PC-9 (cell line): ENCODE data around the gene SLC26A11.

Experiments used
- CTCF ChIP-seq: fragments of 200-600 bp; sonication (generic); conservative IDR thresholded peaks from 2 replicates; pipeline ENCODE4 v1.6.1; 2017; ENCODE audit warnings: mixed run types, antibody characterized with exemption, mild to moderate bottlenecking, moderate library complexity
- EZH2 ChIP-seq: fragments of 200-600 bp; sonication (generic); IDR thresholded peaks from 2 replicates; pipeline ENCODE4 v1.8.0; 2017; ENCODE audit warnings: antibody characterized with exemption, low read depth

- TF ChIP-seq EZH2 (no peak), CTCF (no peak)
Observed at GRCh38 chr17:80256034-80256350, 35.8 kb downstream of the SLC26A11 start.
